ENCODE data around the gene PTPRQ.

Gene PTPRQ

DNA sequence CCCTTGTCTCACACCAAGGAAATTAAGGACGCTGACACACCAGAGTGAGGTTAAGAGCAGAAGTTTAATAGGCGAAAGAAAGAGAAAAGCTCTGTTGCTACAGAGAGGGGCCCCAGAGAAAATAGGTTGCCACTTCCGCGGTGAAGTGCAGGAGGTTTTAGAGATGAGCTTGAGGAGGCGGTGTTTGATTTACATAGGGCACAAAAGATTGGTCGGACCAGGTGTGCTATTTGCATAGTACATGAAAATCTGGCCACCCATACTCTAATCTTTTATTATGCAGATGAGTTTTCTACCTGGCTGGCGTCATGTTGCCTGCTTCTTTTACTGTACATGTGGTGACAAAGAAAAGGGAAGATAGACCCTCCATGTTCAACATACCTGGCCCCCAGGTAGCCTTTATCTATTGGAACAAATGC, 240.1 kb downstream of the PTPRQ start:
- ChIA-PET CTCF (interaction anchor here (0.6 kb wide), 1 partner anchor 304 kb away, joined by 3 read pairs; no protein-coding TSS in a partner anchor), POLR2A (no interaction called here)
- no peak overlapping the region for H3K4me3 ChIP-seq (ENCODE audit: low read depth, low read length)
- H3K9me3 ChIP-seq (ENCODE audit: control insufficient read depth, insufficient read depth, low read depth, low read length): no peaks in the 10 kb centered on the region
- TF ChIP-seq, protein P1, sequence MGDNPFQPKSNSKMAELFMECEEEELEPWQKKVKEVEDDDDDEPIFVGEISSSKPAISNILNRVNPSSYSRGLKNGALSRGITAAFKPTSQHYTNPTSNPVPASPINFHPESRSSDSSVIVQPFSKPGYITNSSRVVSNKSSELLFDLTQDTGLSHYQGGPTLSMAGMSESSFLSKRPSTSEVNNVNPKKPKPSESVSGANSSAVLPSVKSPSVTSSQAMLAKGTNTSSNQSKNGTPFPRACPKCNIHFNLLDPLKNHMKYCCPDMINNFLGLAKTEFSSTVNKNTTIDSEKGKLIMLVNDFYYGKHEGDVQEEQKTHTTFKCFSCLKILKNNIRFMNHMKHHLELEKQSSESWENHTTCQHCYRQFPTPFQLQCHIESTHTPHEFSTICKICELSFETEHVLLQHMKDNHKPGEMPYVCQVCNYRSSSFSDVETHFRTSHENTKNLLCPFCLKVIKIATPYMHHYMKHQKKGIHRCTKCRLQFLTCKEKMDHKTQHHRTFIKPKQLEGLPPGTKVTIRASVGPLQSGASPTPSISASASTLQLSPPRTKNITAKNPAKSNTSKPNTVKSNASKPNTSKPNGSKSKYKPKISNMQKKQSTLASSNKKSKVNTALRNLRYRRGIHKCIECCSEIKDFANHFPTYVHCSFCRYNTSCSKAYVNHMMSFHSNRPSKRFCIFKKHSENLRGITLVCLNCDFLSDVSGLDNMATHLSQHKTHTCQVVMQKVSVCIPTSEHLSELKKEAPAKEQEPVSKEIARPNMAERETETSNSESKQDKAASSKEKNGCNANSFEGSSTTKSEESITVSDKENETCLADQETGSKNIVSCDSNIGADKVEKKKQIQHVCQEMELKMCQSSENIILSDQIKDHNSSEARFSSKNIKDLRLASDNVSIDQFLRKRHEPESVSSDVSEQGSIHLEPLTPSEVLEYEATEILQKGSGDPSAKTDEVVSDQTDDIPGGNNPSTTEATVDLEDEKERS (tag by site-specific recombination; IDR thresholded peaks at IDR 0.05): no peak
- TF ChIP-seq ZNF16 (tag by site-specific recombination; IDR thresholded peaks at IDR 0.05; ENCODE audit: low read depth) (no peak), ATF2 (tag by site-specific recombination; IDR thresholded peaks at IDR 0.05; ENCODE audit: low read depth) (no peak), ZNF433 (tag by site-specific recombination; IDR thresholded peaks at IDR 0.05; ENCODE audit: low read depth) (no peak), ZNF18 (tag by site-specific recombination; IDR thresholded peaks at IDR 0.05) (no peak), ZNF747 (tag by site-specific recombination; IDR thresholded peaks at IDR 0.05) (no peak)
- H3K27ac ChIP-seq (ENCODE audit: extremely low read depth, low read depth, low read length): no peak overlapping the region
- no peaks in the 10 kb centered on the region for H3K36me3 ChIP-seq (ENCODE audit: control insufficient read depth in 2 of 2, insufficient read depth in 1 of 2, low read length in 2 of 2)
- no peaks in the 10 kb centered on the region for H3K4me1 ChIP-seq (ENCODE audit: control insufficient read depth, insufficient read depth, low read length)

- ChIA-PET CTCF (no interaction called here), POLR2A (no interaction called here)
- Histone ChIP-seq H3K4me3 (ENCODE audit: low read depth, low read length) (no peak overlapping the region), H3K4me1 (ENCODE audit: control insufficient read depth, insufficient read depth, low read length) (no peaks in the 10 kb centered on the region), H3K9me3 (ENCODE audit: control insufficient read depth, insufficient read depth, low read depth, low read length) (no peaks in the 10 kb centered on the region), H3K27ac (ENCODE audit: extremely low read depth, low read depth, low read length) (no peak overlapping the region), H3K36me3 (ENCODE audit: control insufficient read depth in 2 of 2, insufficient read depth in 1 of 2, low read length in 2 of 2) (no peaks in the 10 kb centered on the region)
- TF ChIP-seq, protein P2, sequence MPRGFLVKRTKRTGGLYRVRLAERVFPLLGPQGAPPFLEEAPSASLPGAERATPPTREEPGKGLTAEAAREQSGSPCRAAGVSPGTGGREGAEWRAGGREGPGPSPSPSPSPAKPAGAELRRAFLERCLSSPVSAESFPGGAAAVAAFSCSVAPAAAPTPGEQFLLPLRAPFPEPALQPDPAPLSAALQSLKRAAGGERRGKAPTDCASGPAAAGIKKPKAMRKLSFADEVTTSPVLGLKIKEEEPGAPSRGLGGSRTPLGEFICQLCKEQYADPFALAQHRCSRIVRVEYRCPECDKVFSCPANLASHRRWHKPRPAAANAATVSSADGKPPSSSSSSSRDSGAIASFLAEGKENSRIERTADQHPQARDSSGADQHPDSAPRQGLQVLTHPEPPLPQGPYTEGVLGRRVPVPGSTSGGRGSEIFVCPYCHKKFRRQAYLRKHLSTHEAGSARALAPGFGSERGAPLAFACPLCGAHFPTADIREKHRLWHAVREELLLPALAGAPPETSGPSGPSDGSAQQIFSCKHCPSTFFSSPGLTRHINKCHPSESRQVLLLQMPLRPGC (tag by site-specific recombination; IDR thresholded peaks at IDR 0.05): no peak
- no peak for TF ChIP-seq ZNF777 (tag by site-specific recombination; IDR thresholded peaks at IDR 0.05; ENCODE audit: borderline replicate concordance)
- TF ChIP-seq, protein P3, sequence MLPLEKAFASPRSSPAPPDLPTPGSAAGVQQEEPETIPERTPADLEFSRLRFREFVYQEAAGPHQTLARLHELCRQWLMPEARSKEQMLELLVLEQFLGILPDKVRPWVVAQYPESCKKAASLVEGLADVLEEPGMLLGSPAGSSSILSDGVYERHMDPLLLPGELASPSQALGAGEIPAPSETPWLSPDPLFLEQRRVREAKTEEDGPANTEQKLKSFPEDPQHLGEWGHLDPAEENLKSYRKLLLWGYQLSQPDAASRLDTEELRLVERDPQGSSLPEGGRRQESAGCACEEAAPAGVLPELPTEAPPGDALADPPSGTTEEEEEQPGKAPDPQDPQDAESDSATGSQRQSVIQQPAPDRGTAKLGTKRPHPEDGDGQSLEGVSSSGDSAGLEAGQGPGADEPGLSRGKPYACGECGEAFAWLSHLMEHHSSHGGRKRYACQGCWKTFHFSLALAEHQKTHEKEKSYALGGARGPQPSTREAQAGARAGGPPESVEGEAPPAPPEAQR (tag by site-specific recombination; IDR thresholded peaks at IDR 0.05): no peak
- TF ChIP-seq GLIS2 (tag by site-specific recombination; IDR thresholded peaks at IDR 0.05): no peak
- no peak for TF ChIP-seq ZNF48 (tag by site-specific recombination; IDR thresholded peaks at IDR 0.05)
- no peak for TF ChIP-seq SCRT2 (tag by site-specific recombination; IDR thresholded peaks at IDR 0.05)
- no peak for TF ChIP-seq ZSCAN23 (tag by site-specific recombination; IDR thresholded peaks at IDR 0.05)
- no peak for TF ChIP-seq ZBTB1 (tag by site-specific recombination; IDR thresholded peaks at IDR 0.05)
- TF ChIP-seq ZNF560 (tag by site-specific recombination; IDR thresholded peaks at IDR 0.05; ENCODE audit: borderline replicate concordance): no peak
- TF ChIP-seq ZNF169 (tag by site-specific recombination; IDR thresholded peaks at IDR 0.05): no peak
- no peak for TF ChIP-seq ZNF221 (tag by site-specific recombination; IDR thresholded peaks at IDR 0.05; ENCODE audit: borderline replicate concordance)
- TF ChIP-seq, protein P4, sequence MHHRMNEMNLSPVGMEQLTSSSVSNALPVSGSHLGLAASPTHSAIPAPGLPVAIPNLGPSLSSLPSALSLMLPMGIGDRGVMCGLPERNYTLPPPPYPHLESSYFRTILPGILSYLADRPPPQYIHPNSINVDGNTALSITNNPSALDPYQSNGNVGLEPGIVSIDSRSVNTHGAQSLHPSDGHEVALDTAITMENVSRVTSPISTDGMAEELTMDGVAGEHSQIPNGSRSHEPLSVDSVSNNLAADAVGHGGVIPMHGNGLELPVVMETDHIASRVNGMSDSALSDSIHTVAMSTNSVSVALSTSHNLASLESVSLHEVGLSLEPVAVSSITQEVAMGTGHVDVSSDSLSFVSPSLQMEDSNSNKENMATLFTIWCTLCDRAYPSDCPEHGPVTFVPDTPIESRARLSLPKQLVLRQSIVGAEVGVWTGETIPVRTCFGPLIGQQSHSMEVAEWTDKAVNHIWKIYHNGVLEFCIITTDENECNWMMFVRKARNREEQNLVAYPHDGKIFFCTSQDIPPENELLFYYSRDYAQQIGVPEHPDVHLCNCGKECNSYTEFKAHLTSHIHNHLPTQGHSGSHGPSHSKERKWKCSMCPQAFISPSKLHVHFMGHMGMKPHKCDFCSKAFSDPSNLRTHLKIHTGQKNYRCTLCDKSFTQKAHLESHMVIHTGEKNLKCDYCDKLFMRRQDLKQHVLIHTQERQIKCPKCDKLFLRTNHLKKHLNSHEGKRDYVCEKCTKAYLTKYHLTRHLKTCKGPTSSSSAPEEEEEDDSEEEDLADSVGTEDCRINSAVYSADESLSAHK (tag by site-specific recombination; IDR thresholded peaks at IDR 0.05): no peak
- TF ChIP-seq ZNF114 (tag by site-specific recombination; IDR thresholded peaks at IDR 0.05): no peak
Observed at GRCh38 chr12:80690090-80690489, 246.1 kb downstream of the PTPRQ start.

Measured in HEK293 (cell line).